Measurements from ENCODE around the gene CXXC4.

- TF ChIP-seq CTCF (IDR thresholded peaks at IDR 0.05; ENCODE audit: low read depth, low read length) (no peak), MAX (IDR thresholded peaks at IDR 0.05; ENCODE audit: low read depth, low read length) (no peak), POLR2A (IDR thresholded peaks at IDR 0.05; ENCODE audit: extremely low read depth, insufficient read length) (no peak)
Observed at GRCh38 chr4:104465201-104465600, 29.5 kb downstream of the CXXC4 start.

Data from NB4 (cell line).